ENCODE measurements around the gene PPP2R1B.

DNA sequence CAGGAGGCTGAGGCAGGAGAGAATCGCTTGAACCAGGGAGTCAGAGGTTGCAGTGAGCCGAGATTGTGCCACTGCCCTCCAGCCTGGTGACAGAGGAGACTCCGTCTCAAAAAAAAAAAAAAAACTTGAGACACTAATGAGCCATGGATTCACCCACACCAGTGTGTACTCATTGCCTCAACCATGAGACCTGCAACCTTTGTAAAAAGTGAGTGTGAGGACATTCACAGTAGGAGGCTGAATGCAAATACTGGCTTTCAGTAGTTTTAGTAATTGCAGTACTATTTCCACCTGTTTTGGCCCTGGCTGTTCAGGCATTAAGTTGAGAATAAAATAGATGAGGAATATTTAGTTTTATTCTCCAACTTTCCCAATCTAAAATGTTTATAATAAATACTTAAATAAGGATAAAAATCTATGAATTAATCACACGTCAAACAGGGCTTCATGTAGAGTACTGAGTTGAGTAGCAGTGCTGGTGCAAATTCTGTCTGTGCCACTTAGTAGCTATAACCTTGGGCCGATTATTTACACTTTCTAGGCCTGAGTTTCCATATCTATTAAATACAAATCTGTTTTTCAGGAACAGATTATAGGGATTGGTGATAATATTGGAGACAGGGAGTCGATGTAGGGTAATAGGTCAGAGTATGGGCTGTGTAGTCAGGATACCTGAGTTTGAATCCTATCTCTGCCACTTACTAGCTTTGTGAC lies 72.8 kb downstream of the PPP2R1B start:
- TF ChIP-seq, protein P1, sequence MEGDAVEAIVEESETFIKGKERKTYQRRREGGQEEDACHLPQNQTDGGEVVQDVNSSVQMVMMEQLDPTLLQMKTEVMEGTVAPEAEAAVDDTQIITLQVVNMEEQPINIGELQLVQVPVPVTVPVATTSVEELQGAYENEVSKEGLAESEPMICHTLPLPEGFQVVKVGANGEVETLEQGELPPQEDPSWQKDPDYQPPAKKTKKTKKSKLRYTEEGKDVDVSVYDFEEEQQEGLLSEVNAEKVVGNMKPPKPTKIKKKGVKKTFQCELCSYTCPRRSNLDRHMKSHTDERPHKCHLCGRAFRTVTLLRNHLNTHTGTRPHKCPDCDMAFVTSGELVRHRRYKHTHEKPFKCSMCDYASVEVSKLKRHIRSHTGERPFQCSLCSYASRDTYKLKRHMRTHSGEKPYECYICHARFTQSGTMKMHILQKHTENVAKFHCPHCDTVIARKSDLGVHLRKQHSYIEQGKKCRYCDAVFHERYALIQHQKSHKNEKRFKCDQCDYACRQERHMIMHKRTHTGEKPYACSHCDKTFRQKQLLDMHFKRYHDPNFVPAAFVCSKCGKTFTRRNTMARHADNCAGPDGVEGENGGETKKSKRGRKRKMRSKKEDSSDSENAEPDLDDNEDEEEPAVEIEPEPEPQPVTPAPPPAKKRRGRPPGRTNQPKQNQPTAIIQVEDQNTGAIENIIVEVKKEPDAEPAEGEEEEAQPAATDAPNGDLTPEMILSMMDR (IDR thresholded peaks at IDR 0.05) = no peak
- no peak for TF ChIP-seq POLR2A (IDR thresholded peaks at IDR 0.05)
